CD4-positive, alpha-beta T cell (primary cell): ENCODE measurements around the gene CROCC2. TPM values are rescaled to one million over a fixed set of nuclear protein-coding genes. Genes with fewer than 3 reads are reported as not detected.

Experiments
- ATAC-seq: fragments of 200-7000 bp; cut with Tn5 transposase; one replicate; pipeline ENCODE4 v1.10.0; 2022; ENCODE audit warnings: mild to moderate bottlenecking; ENCODE audit not compliant: poor library complexity
- CTCF ChIA-PET: fragments of 350-600 bp; sonication (Branson Sonifier 250); formaldehyde crosslinking; loops from one replicate; lab custom pipeline; 2021; ENCODE audit warnings: antibody characterized with exemption, inconsistent platforms; lab: Charles Lee
- POLR2A ChIA-PET: fragments of 350-600 bp; sonication (Branson Sonifier 250); formaldehyde crosslinking; loops from one replicate; lab custom pipeline; 2021; ENCODE audit warnings: antibody characterized with exemption, inconsistent platforms; lab: Charles Lee
- DNase-seq, 14 experiments: peaks; one replicate each; pipeline ENCODE4 v3.0.0-alpha.2; 2013 to 2020; ENCODE audit warnings: mixed read lengths in 2 of 14
- H3K27ac ChIP-seq, 2 donors: one replicate each; pipeline versions ENCODE4 v1.5.1 to v1.7.0; 2013; ENCODE audit warnings: low read length in 2 of 2, low read depth in 1 of 2, mild to moderate bottlenecking in 1 of 2
- H3K27me3 ChIP-seq, 2 experiments: 1 replicate in 1 of 2; 2 replicates in 1 of 2; pipeline versions ENCODE4 v1.6.1 to v1.7.0; 2013; ENCODE audit warnings: low read length in 2 of 2, control low read depth in 1 of 2, mild to moderate bottlenecking in 1 of 2, moderate library complexity in 1 of 2; ENCODE audit not compliant: insufficient read depth in 2 of 2, control insufficient read depth in 1 of 2
- H3K36me3 ChIP-seq: one replicate; pipeline ENCODE4 v1.6.1; 2013; ENCODE audit warnings: low read length, control low read depth; ENCODE audit not compliant: insufficient read depth
- H3K4me1 ChIP-seq: one replicate; pipeline ENCODE4 v1.6.1; 2013; ENCODE audit warnings: low read length, control low read depth; ENCODE audit not compliant: insufficient read depth
- H3K4me3 ChIP-seq: one replicate; pipeline ENCODE4 v1.5.1; 2013; ENCODE audit warnings: mild to moderate bottlenecking, low read length, moderate library complexity
- H3K9me3 ChIP-seq, 2 experiments: 1 replicate in 1 of 2; 2 replicates in 1 of 2; pipeline versions ENCODE4 v1.6.1 to v1.7.0; 2013; ENCODE audit warnings: low read length in 2 of 2, mild to moderate bottlenecking in 2 of 2, control low read depth in 1 of 2, moderate library complexity in 1 of 2; ENCODE audit not compliant: control insufficient read depth in 1 of 2, insufficient read depth in 1 of 2
- H3K27ac Mint-ChIP-seq: one replicate; pipeline ENCODE4 v1.8.0; 2020; ENCODE audit warnings: mixed read lengths
- H3K27me3 Mint-ChIP-seq: one replicate; pipeline ENCODE4 v1.8.0; 2021; ENCODE audit warnings: mixed read lengths
- H3K36me3 Mint-ChIP-seq: one replicate; pipeline ENCODE4 v1.8.0; 2021; ENCODE audit warnings: low read depth, mixed read lengths
- H3K4me1 Mint-ChIP-seq: one replicate; pipeline ENCODE4 v1.8.0; 2021; ENCODE audit warnings: low read depth, mixed read lengths
- H3K4me3 Mint-ChIP-seq: one replicate; pipeline ENCODE4 v1.8.0; 2020; ENCODE audit warnings: mild to moderate bottlenecking, mixed read lengths
- H3K9me3 Mint-ChIP-seq: one replicate; pipeline ENCODE4 v1.8.0; 2020; ENCODE audit warnings: mixed read lengths
- intact Hi-C, 2 experiments: fragments of 100-400 bp; cut with DNase I in 1 of 2; cut with micrococcal nuclease in 1 of 2; formaldehyde crosslinking; loops; one replicate each; pipeline versions ENCODE4 v1.15.1 to v1.9.0; 2023 to 2025; cut with DNase I, micrococcal nuclease
- total RNA-seq, 174 experiments: library from RNA in 2 of 174; stranded (reverse) in 2 of 174; gene quantifications; one replicate each; pipeline ENCODE4 v1.2.3 and lab custom pipeline; 2021 to 2026
- TF ChIP-seq, protein P1 (sequence below): fragments of 200-600 bp; IDR thresholded peaks from one replicate; pipeline ENCODE4 v1.8.0; 2022; ENCODE audit warnings: antibody characterized with exemption, mild to moderate bottlenecking

Gene CROCC2
- total RNA-seq, 2 experiments from 2014 or later = not detected

DNA sequence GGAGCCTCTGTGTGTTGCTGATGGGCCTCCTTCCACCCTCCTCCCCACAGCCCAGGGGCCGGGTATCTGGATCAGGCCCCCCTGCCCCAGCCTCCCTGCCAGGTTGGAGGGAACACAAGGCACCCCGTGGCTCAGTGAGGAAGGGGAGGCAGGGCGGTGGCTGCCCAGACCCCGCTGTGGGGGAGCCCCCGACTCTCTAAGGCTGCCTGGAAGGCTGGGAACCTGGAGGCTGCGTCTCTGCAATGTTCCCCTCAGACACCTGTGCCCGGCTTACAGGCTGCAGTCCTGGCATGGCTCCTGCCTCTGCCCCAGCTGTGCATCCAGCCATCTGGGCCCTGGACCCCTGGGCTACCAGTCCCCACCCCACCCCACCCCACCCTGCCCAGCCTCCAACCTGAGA is 9.7 kb upstream of the CROCC2 start:
- H3K27ac ChIP-seq = no peak overlapping the region
- H3K4me1 ChIP-seq = no peaks in the 10 kb centered on the region
- POLR2A ChIA-PET = no interaction called here
- TF ChIP-seq, protein P1, sequence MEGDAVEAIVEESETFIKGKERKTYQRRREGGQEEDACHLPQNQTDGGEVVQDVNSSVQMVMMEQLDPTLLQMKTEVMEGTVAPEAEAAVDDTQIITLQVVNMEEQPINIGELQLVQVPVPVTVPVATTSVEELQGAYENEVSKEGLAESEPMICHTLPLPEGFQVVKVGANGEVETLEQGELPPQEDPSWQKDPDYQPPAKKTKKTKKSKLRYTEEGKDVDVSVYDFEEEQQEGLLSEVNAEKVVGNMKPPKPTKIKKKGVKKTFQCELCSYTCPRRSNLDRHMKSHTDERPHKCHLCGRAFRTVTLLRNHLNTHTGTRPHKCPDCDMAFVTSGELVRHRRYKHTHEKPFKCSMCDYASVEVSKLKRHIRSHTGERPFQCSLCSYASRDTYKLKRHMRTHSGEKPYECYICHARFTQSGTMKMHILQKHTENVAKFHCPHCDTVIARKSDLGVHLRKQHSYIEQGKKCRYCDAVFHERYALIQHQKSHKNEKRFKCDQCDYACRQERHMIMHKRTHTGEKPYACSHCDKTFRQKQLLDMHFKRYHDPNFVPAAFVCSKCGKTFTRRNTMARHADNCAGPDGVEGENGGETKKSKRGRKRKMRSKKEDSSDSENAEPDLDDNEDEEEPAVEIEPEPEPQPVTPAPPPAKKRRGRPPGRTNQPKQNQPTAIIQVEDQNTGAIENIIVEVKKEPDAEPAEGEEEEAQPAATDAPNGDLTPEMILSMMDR = no peak
- H3K36me3 Mint-ChIP-seq = no peaks in the 10 kb centered on the region
- CTCF ChIA-PET = no interaction called here
- H3K4me1 Mint-ChIP-seq = no peaks in the 10 kb centered on the region
- DNase-seq = no peak
- no peaks in the 10 kb centered on the region for H3K27me3 Mint-ChIP-seq
- no peaks in the 10 kb centered on the region for H3K9me3 ChIP-seq
- H3K4me3 Mint-ChIP-seq = no peak overlapping the region
- no peaks in the 10 kb centered on the region for H3K27me3 ChIP-seq
- H3K27ac Mint-ChIP-seq = no peak overlapping the region
- H3K9me3 Mint-ChIP-seq = no peaks in the 10 kb centered on the region
- no peaks in the 10 kb centered on the region for H3K36me3 ChIP-seq
- ATAC-seq = no peak
- H3K4me3 ChIP-seq = no peak overlapping the region
- intact Hi-C loops = no loop called here

GRCh38 chr2:240896871-240897692 is 9.1 kb upstream of the CROCC2 start:
- H3K27me3 Mint-ChIP-seq = no peaks in the 10 kb centered on the region
- no peak overlapping the region for H3K4me3 ChIP-seq
- H3K4me3 Mint-ChIP-seq = no peak overlapping the region
- TF ChIP-seq, protein P1 = no peak
- no peaks in the 10 kb centered on the region for H3K4me1 Mint-ChIP-seq
- intact Hi-C loops = no loop called here
- DNase-seq (no peak), ATAC-seq (no peak)
- no peak overlapping the region for H3K27ac ChIP-seq
- no peaks in the 10 kb centered on the region for H3K4me1 ChIP-seq
- H3K9me3 ChIP-seq = peaks cover 0 to 3% of the 10 kb centered on the region in 2 experiments
- no peaks in the 10 kb centered on the region for H3K9me3 Mint-ChIP-seq
- no peaks in the 10 kb centered on the region for H3K36me3 Mint-ChIP-seq
- no peaks in the 10 kb centered on the region for H3K27me3 ChIP-seq
- no peak overlapping the region for H3K27ac Mint-ChIP-seq
- ChIA-PET POLR2A (no interaction called here), CTCF (no interaction called here)
- no peaks in the 10 kb centered on the region for H3K36me3 ChIP-seq

GRCh38 chr2:240898108-240898730 is 7.9 kb upstream of the CROCC2 start:
- Mint-ChIP-seq H3K27me3 (no peaks in the 10 kb centered on the region), H3K9me3 (no peaks in the 10 kb centered on the region), H3K27ac (no peak overlapping the region), H3K36me3 (no peaks in the 10 kb centered on the region), H3K4me3 (no peak overlapping the region), H3K4me1 (no peaks in the 10 kb centered on the region)
- ChIA-PET POLR2A (no interaction called here), CTCF (no interaction called here)
- TF ChIP-seq, protein P1 = no peak
- H3K36me3 ChIP-seq = no peaks in the 10 kb centered on the region
- H3K4me3 ChIP-seq = no peak overlapping the region
- no peaks in the 10 kb centered on the region for H3K4me1 ChIP-seq
- DNase-seq (no peak), ATAC-seq (no peak)
- intact Hi-C loops = no loop called here
- H3K27ac ChIP-seq = no peak overlapping the region
- no peaks in the 10 kb centered on the region for H3K27me3 ChIP-seq
- peaks cover 0 to 5% of the 10 kb centered on the region in 2 experiments for H3K9me3 ChIP-seq
